Caco-2 (cell line): ENCODE data around the gene MAMDC2. TPM values are rescaled to one million over a fixed set of nuclear protein-coding genes. Genes with fewer than 3 reads are reported as not detected.

ENCODE experiments used
- BruUV-seq: library from RNA; stranded (reverse); fragments of 400-500 nt; replicated peaks from 2 replicates; lab custom pipeline; 2021; lab: Mats Ljungman, UMichigan
- CTCF ChIA-PET: fragments of 300-600 bp; sonication (Branson Sonifier 250); formaldehyde crosslinking; loops from one replicate; lab custom pipeline; 2022; ENCODE audit warnings: antibody characterized with exemption; lab: Charles Lee
- POLR2A ChIA-PET: fragments of 300-600 bp; sonication (Branson Sonifier 250); formaldehyde crosslinking; loops from one replicate; lab custom pipeline; 2022; ENCODE audit warnings: antibody characterized with exemption; lab: Charles Lee
- DNase-seq, 2 experiments: peaks; one replicate each; pipeline versions ENCODE4 v3.0.0 to v3.0.0-alpha.2; 2020 to 2022
- H3K27me3 ChIP-seq: replicated peaks from 2 replicates; pipeline ENCODE4 v1.6.0; 2011; ENCODE audit warnings: low read length; ENCODE audit not compliant: control insufficient read depth, insufficient read depth
- H3K36me3 ChIP-seq: 2 replicates; pipeline ENCODE4 v1.5.1; 2011; ENCODE audit warnings: low read length; ENCODE audit not compliant: control insufficient read depth, insufficient read depth
- H3K4me1 ChIP-seq: fragments of 250-450 bp; sonication (Bioruptor Pico); 2 replicates; pipeline ENCODE4 v1.5.1; 2020; ENCODE audit warnings: mild to moderate bottlenecking
- H3K4me3 ChIP-seq: 2 replicates; pipeline ENCODE4 v1.5.1; 2011; ENCODE audit warnings: low read depth, mild to moderate bottlenecking, control low read depth, low read length
- H3K9me3 ChIP-seq: fragments of 250-450 bp; sonication (Bioruptor Pico); 2 replicates; pipeline ENCODE4 v1.5.1; 2020; ENCODE audit warnings: mild to moderate bottlenecking, moderate library complexity
- H3K27ac Mint-ChIP-seq: one replicate; pipeline ENCODE4 v1.8.0; 2022; ENCODE audit warnings: mixed read lengths; ENCODE audit not compliant: unreplicated experiment
- H3K27me3 Mint-ChIP-seq: one replicate; pipeline ENCODE4 v1.8.0; 2022; ENCODE audit warnings: mixed read lengths; ENCODE audit not compliant: insufficient read depth, unreplicated experiment
- H3K36me3 Mint-ChIP-seq: one replicate; pipeline ENCODE4 v1.8.0; 2022; ENCODE audit warnings: mild to moderate bottlenecking, mixed read lengths; ENCODE audit not compliant: insufficient read depth, unreplicated experiment
- H3K4me1 Mint-ChIP-seq: one replicate; pipeline ENCODE4 v1.8.0; 2022; ENCODE audit warnings: low read depth, mixed read lengths; ENCODE audit not compliant: unreplicated experiment
- H3K4me3 Mint-ChIP-seq: one replicate; pipeline ENCODE4 v1.8.0; 2022; ENCODE audit warnings: mild to moderate bottlenecking, moderate library complexity, mixed read lengths; ENCODE audit not compliant: unreplicated experiment
- H3K9me3 Mint-ChIP-seq: one replicate; pipeline ENCODE4 v1.8.0; 2022; ENCODE audit warnings: mixed read lengths; ENCODE audit not compliant: unreplicated experiment
- CTCF ChIP-seq, 2 experiments: fragments of 200-600 bp in 1 of 2; IDR thresholded peaks; 1 replicate in 1 of 2; 2 replicates in 1 of 2; pipeline versions ENCODE4 v1.5.1 to v1.8.0; 2011 to 2022; ENCODE audit warnings: antibody characterized with exemption in 1 of 2, control low read depth in 1 of 2, inconsistent platforms in 1 of 2, low read depth in 1 of 2, low read length in 1 of 2, mild to moderate bottlenecking in 1 of 2, moderate library complexity in 1 of 2; ENCODE audit not compliant: insufficient read depth in 1 of 2, severe bottlenecking in 1 of 2, unreplicated experiment in 1 of 2
- intact Hi-C: fragments of 100-400 bp; cut with micrococcal nuclease; formaldehyde crosslinking; loops from one replicate; pipeline ENCODE4 v1.10.0; 2022; ENCODE audit not compliant: unreplicated experiment
- total RNA-seq: library from RNA; stranded (reverse); gene quantifications from 2 replicates; pipeline ENCODE4 v1.2.3, GENCODE V29; 2022

Gene MAMDC2
- total RNA-seq, 1 experiment from 2014 or later, result not detected

- no peaks in the 10 kb centered on the region for H3K9me3 ChIP-seq
- Mint-ChIP-seq H3K4me3 (no peak overlapping the region), H3K4me1 (no peaks in the 10 kb centered on the region), H3K27me3 (peaks cover 5% of the 10 kb centered on the region), H3K9me3 (no peaks in the 10 kb centered on the region), H3K36me3 (no peaks in the 10 kb centered on the region), H3K27ac (no peak overlapping the region)
- DNase-seq, result no peak
- intact Hi-C loops, result no loop called here
- no peaks in the 10 kb centered on the region for H3K4me1 ChIP-seq
- TF ChIP-seq CTCF (IDR thresholded peaks at IDR 0.05; ENCODE audit: insufficient read depth in 1 of 2, low read depth in 1 of 2, low read length in 1 of 2, severe bottlenecking in 1 of 2, unreplicated experiment in 1 of 2), result no peak
- POLR2A ChIA-PET, result no interaction called here
- H3K4me3 ChIP-seq, result no peak overlapping the region
- no peaks in the 10 kb centered on the region for H3K36me3 ChIP-seq
- H3K27me3 ChIP-seq, result no peaks in the 10 kb centered on the region
- no TSS peak for BruUV-seq
- CTCF ChIA-PET, result no interaction called here
Observed at GRCh38 chr9:70159630-70160029, 116.0 kb downstream of the MAMDC2 start.

- TF ChIP-seq CTCF (IDR thresholded peaks at IDR 0.05; ENCODE audit: insufficient read depth in 1 of 2, low read depth in 1 of 2, low read length in 1 of 2, severe bottlenecking in 1 of 2, unreplicated experiment in 1 of 2), result no peak
- Mint-ChIP-seq H3K27me3 (no peaks in the 10 kb centered on the region), H3K27ac (no peak overlapping the region), H3K36me3 (no peaks in the 10 kb centered on the region), H3K9me3 (no peaks in the 10 kb centered on the region), H3K4me3 (no peak overlapping the region), H3K4me1 (no peaks in the 10 kb centered on the region)
- Histone ChIP-seq H3K27me3 (no peaks in the 10 kb centered on the region), H3K4me1 (no peaks in the 10 kb centered on the region), H3K4me3 (no peak overlapping the region), H3K36me3 (no peaks in the 10 kb centered on the region), H3K9me3 (no peaks in the 10 kb centered on the region)
- DNase-seq, result no peak
- ChIA-PET POLR2A (no interaction called here), CTCF (no interaction called here)
- BruUV-seq, result no TSS peak
- intact Hi-C loops, result no loop called here
Observed at GRCh38 chr9:70160686-70161600, 117.3 kb downstream of the MAMDC2 start.

GRCh38 chr9:70165006-70165602 lies 121.5 kb downstream of the MAMDC2 start:
- H3K36me3 ChIP-seq, result no peaks in the 10 kb centered on the region

More at GRCh38 chr9:70165006-70165602, 121.5 kb downstream of the MAMDC2 start:
- Mint-ChIP-seq H3K27me3 (no peaks in the 10 kb centered on the region), H3K4me1 (no peaks in the 10 kb centered on the region), H3K9me3 (no peaks in the 10 kb centered on the region), H3K27ac (no peak overlapping the region), H3K4me3 (no peak overlapping the region), H3K36me3 (no peaks in the 10 kb centered on the region)
- ChIA-PET CTCF (no interaction called here), POLR2A (no interaction called here)
- intact Hi-C loops, result no loop called here
- H3K9me3 ChIP-seq, result no peaks in the 10 kb centered on the region
- H3K4me3 ChIP-seq, result no peak overlapping the region
- DNase-seq, result no peak
- TF ChIP-seq CTCF (IDR thresholded peaks at IDR 0.05; ENCODE audit: insufficient read depth in 1 of 2, low read depth in 1 of 2, low read length in 1 of 2, severe bottlenecking in 1 of 2, unreplicated experiment in 1 of 2), result no peak
- H3K27me3 ChIP-seq, result no peaks in the 10 kb centered on the region
- H3K4me1 ChIP-seq, result no peaks in the 10 kb centered on the region
- BruUV-seq, result no TSS peak
